Right renal cortex interstitium (tissue), 3 donors: ENCODE measurements around the gene SLC25A38. TPM values are rescaled to one million over a fixed set of nuclear protein-coding genes. Genes with fewer than 3 reads are reported as not detected.
A peak's percentile ranks its signal among the peaks of the same experiment; 100 is the strongest.

Experiments
- DNase-seq, 3 donors: peaks; one replicate each; pipeline ENCODE4 v3.0.0-alpha.2; 2013; ENCODE audit warnings: low read depth in 3 of 3, low spot score in 2 of 3
- polyA plus RNA-seq, 3 donors: library from polyadenylated mRNA; unstranded; fragments of 120-200 nt; gene quantifications; one replicate each; pipeline ENCODE4 v1.2.1, GENCODE V29; 2013; ENCODE audit not compliant: insufficient read length in 3 of 3

Gene SLC25A38
- polyA plus RNA-seq, 3 donors, result 33.4 to 37.9 (median 35.1) TPM

- DNase-seq, result no peak
Observed at GRCh38 chr3:39376959-39377634, 6.1 kb upstream of the SLC25A38 start.

- peak in 2 of 3 donors; percentile 10 to 23 for DNase-seq
Observed at GRCh38 chr3:39378088-39378487, 5.1 kb upstream of the SLC25A38 start.

GRCh38 chr3:39378957-39379777, 4.0 kb upstream of the SLC25A38 start:
- no peak for DNase-seq

- DNase-seq, result no peak
Observed at GRCh38 chr3:39379778-39380155, 3.4 kb upstream of the SLC25A38 start.

- no peak for DNase-seq
Observed at GRCh38 chr3:39381432-39381831, 1.7 kb upstream of the SLC25A38 start.

- peak; percentile 65 to 86 (median 75) for DNase-seq
Observed at GRCh38 chr3:39383881-39384664, 903 bp downstream of the SLC25A38 start.

- DNase-seq, result no peak
Observed at GRCh38 chr3:39384665-39385000, 1.5 kb downstream of the SLC25A38 start.

GRCh38 chr3:39385456-39386090, 2.4 kb downstream of the SLC25A38 start:
- no peak for DNase-seq

- no peak for DNase-seq
Observed at GRCh38 chr3:39386318-39386717, 3.1 kb downstream of the SLC25A38 start.

GRCh38 chr3:39387411-39387975, 4.3 kb downstream of the SLC25A38 start:
- DNase-seq, result no peak

- DNase-seq, result no peak
Observed at GRCh38 chr3:39388153-39388552, 5.0 kb downstream of the SLC25A38 start.

GRCh38 chr3:39388741-39389248, 5.6 kb downstream of the SLC25A38 start:
- DNase-seq, result no peak

- DNase-seq, result no peak
Observed at GRCh38 chr3:39390181-39390580, 7.0 kb downstream of the SLC25A38 start.

GRCh38 chr3:39396690-39397089, 13.5 kb downstream of the SLC25A38 start:
- no peak for DNase-seq

- no peak for DNase-seq
Observed at GRCh38 chr3:39398700-39399099, 15.5 kb downstream of the SLC25A38 start.

GRCh38 chr3:39401983-39402382, 18.8 kb downstream of the SLC25A38 start:
- DNase-seq, result no peak

- no peak for DNase-seq
Observed at GRCh38 chr3:39404943-39405686, 21.9 kb downstream of the SLC25A38 start.

- DNase-seq, result no peak
Observed at GRCh38 chr3:39405687-39406367, 22.7 kb downstream of the SLC25A38 start.
